Daoy (cell line): ENCODE results near the gene RALGAPA1. TPM values are rescaled to one million over a fixed set of nuclear protein-coding genes. Genes with fewer than 3 reads are reported as not detected.

ENCODE experiments used
- total RNA-seq: library from RNA; depleted of rRNA; stranded (reverse); fragments of >200 nt; shearing (Covaris generic); gene quantifications from 2 replicates; pipeline ENCODE4 v1.2.3, GENCODE V29; 2014; rRNA removed

RALGAPA1 gene
- total RNA-seq, 1 experiment from 2014 or later = 13.9 TPM

Other genes with a start within 250 kb of the RALGAPA1 start
- gene BRMS1L, start 17.0 kb upstream of the RALGAPA1 start, total RNA-seq = 9.9 and 12.7 TPM in 2 replicates